HuH-7 (cell line): ENCODE measurements around the gene C1orf115.
"Not testable (repeated sequence)": the region's sequence is repeated elsewhere in the genome, so short reads cannot be mapped to it uniquely, and the experiment has no call there.

ENCODE experiments used
- DNase-seq: peaks from one replicate; pipeline ENCODE4 v3.0.0; 2011; ENCODE audit warnings: low spot score

Gene C1orf115

DNA sequence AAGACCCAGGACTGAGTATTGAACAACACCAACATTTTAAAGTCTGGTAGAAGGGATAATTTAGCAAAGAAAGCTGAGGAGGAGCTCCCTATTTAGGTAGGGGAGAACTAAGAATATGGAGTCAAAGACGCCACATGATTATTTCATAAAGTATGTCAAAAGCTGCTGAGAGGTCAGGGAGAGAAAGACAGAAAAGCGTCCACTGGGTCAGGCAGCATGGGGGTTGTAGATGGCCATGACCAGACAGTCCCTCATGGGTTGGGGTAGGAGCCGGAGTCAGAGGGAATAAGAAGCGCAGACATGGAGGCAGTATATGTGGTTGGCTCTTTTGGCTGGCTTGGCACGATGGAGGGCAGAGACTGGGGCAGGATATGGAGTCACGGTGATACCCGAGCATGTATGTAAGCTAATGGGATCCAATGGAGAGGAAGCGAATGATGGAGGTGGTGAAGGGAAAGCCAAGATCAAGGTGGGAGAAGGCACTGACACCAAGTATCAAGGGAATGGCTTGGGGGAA lies 4.8 kb downstream of the C1orf115 start:
- no peak for DNase-seq

DNA sequence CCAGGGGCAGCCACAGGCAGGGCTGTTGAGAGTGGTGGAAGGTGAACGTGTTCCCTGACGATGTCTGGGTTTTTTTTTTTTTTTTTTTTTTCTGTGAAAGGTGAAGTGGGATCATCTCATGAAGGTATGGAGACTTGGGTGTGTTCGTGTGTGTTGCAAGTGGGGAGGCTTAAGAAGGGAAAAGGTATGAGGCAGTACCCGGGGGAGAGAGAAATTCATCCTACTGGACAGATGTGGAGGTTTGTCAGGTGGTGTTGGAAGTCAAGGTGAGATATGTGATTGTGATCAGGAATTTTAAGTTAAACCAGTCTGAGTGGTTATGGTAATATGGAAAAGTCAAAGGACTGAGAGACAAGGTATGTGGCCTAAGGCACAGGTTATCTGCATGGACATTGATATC lies 5.3 kb downstream of the C1orf115 start:
- DNase-seq: no peak

DNA sequence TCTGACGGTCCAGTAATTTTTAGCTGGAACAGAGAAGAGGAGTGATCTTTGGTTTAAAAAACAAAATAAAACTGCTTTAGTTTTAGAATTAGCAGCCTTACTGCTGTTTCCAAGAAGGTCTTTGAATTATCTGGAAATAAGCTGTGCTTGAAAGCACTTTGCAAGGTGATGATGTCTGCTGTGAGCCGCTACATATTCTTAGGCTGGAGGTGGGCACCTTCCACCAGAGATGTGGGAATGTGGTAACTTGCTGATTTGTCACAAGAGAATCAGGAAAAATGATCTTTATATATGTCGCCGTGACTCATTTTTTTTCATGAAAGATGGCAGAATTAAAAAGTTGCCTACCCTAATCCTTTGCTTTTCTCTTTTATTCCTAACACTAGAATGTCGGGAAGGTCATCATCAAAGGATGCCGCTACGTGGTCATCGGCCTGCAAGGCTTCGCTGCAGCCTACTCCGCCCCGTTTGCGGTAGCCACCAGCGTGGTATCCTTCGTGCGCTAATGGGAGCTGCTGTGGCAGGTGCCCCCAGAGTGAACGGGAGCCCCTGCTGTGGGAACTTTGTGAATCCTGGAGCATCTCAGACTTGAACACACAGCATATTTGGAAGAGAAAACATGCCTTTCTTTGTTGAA lies 6.2 kb downstream of the C1orf115 start:
- DNase-seq: no peak

DNA sequence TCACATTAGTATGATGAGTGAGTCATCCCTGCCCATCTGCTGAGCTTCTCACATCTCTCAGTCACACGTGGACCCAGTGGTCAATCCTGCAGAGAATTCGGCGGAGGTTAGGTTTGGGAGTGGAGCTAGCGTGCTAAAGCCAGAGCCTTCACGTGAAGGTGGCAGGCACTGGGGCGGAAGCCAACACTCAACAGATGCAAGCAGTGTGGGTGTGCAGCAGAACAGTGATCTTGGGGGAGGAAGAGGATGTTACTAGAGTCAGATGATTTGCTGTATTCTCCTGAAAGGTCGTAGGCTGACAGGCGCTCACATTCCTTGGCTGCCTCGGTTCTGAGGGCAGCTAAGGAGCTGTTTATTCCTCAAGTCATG lies 6.7 kb downstream of the C1orf115 start:
- DNase-seq: no peak

DNA sequence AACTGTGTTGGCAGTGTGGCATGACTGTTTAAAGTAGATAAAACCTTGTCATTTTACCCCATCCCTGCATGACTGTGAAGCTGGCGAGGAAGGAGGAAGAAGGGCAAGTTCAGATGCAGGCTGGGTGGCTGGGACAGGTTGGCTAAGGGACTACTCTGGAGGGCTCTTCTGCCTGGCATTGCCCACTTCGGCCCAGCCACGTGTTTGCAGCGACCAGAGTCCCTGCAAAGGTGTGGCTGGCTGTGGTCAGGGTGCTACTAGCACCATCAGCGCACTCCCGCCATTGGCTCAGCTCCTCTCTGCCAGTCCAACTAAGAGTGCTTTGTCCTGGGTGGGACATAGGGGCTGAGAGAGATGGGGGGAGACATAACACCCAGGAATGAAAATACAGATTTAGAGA lies 7.2 kb downstream of the C1orf115 start:
- no peak for DNase-seq

DNA sequence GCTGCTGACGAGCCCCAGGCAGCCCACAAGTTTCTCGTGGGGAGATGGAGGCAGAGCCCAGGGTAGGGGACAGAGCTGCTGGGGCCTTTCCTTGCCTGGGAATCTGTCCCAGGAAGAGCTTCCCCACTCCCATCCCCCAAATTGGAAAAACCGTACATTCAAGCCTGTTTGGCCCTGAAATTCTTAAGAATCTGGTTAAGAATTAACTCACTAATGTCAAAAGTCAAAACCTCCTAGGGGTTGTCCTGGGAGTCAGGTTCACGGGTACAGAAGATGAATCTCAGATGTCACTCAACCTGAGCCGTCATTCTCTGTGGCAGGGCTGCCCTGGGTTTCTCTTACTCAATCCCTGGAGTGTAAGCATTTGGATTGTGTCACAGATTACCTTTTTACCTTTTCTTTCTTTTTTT lies 8.4 kb downstream of the C1orf115 start:
- DNase-seq: peak; percentile 77

DNA sequence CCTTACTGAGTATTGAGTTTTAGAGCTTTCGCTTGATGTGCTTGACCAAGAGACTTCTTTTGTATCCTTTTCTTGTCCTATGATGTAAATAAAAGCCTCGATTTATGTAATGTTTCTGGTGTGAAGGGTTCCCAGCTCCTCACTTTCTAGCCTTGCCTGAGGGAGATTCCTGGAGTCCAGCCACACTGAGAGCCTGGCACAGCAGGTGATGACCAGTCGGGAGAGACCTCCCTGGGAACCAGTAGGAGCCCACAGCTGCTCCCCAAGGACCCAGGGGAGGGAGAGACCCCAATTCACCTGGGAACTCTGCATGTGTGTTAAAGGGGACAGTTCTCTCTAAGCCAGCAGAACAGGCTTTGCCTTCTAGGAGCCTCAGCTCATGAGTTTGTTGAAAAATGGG lies 8.9 kb downstream of the C1orf115 start:
- DNase-seq: no peak

DNA sequence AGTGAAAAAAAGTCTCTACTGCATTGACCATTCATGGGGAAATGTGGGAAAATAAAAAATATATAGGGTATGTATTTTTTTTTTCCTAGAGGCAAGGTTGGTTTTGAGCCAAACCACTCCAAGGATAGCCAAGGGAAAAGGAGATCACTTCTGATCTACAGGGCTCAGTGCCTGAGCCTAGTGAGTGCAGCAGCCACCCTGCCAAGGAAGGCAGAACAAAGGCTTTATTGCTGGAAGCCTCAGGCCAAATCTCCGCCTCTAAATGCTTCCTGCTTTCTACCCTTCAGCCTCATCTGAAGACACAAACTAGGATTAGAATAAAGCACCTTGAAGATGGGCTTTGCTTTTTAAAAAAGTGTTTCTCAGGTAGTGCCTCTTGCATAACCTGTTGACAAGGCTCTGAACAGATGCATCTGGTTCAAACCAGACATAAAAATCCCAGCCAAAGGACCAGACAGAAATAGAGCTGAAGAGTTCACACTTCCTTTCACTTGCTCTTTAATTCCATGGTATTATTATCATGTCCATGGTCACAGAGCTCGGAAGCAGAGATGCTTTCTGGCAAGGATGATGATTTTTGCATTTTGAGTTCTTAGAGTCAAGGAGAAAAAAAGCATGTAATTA lies 10.5 kb downstream of the C1orf115 start:
- no peak for DNase-seq

DNA sequence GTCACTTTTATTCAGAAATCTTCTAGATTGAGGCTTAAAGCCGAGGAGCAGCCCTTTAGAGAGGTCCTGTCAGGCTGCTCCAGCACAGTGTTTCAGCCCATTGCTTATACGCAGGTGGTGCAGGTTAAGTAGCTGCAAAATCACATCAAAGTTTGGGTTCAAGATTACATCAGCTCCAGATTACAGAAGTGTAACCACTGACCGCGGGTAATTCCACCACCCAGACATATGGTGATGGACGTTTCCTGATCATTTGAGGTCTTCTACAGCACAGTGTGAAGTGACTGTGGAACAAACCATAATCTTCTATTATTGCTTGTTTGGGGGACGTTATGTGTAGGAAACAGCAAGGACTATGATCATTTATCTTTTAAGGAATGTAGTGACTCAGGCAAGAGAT lies 11.8 kb downstream of the C1orf115 start:
- DNase-seq: no peak

DNA sequence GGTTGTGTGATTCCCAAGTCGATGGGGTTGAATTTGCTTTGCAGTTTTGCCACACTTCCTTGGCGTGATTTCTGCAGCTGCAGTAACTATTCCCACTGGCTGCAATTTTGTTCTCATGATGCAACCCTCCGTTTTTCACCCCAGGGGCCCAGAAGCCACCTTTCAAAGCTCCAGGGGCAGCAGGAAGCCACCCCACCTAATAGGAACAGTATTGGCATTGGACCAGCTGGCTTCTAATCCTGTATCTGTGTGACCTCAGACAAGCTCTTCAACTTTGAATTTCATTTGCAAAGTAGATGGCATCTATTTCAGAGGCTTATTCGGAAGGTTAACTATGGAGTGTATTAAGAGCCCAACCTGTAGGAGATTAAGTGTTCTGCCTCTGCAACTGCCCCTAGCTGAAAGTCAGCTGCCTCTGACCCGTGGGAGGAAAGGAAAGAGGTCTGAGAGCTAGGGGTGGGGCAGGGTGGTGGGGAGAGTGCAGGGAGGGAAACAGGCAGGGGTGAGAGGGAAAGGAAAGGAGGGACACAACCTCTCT lies 12.6 kb downstream of the C1orf115 start:
- DNase-seq: no peak

DNA sequence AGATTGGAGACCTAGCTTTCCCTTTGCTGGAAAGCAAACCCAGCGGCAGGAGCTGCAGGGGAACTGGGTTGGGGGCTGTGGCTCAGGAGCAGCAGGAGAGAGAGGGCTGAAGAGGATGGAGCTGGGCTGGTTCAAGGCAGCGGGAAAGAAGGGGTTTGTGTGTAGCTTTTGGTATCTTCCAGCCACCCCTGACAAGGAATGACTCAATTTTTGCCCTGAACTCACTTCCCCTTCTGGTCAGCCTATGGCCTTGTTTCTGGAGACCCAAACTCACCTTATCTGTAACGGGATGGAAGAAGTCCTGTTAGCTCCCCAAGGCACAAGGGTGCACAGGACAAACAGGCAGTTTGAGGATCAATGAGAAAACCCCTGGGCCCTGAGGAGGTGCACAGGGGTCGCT lies 13.1 kb downstream of the C1orf115 start:
- no peak for DNase-seq

DNA sequence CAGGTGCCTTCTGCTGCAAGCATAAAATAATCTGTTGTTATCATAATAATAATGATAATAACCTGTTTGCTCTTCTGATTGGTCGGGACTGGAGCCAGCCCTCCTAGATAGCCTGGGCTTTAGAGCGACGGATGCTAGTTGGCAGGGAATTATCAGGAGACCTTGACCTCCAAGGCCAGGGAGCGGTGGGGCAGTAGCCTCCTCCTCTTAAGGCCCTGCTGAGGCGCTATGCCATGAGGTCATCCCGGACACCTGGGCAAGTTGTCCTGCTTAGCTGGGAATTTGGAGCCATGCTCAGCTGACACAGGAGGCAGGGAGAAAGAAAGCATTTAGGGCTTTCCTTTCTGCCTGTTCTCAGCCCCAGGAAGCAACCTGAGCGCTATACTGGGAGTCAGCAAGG lies 15.6 kb downstream of the C1orf115 start:
- DNase-seq: no peak

DNA sequence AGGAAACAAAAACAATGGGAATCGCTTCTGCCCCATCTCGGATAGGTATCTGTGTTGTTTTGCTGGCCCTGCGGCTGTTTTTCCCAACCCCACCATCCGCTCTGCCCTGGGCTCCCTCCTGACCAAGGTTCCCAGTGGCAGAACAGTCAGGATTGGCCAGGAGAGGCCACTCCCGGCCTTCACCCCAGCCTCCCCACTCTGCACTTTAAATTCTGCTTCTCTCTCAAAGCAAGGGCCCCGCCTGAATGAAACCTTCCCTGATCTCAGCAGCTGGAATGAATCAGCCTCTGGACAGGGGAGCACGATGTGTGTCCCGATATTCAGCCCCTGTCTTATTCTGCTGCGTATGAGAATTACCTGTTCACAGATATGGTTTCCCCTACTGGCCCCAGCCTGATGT lies 16.3 kb downstream of the C1orf115 start:
- no peak for DNase-seq

DNA sequence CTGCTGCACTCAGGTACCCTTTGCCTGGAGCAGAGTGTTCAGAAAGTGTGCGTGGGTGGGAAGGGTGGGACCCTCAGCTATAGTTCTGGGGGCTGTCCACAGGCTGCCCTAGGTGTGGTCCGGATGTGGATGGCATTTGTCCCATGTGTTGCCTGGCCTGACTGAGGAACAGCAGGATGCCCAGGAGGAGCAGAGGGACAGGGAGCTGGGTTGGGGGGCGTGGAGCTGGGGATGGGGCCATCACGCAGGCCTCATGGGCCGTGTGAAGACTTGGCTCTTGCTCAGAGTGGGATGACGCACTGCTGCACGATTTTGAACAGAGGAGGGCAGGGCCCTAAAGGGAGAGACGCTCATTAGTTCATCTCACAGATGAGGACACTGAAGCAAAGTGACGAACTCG lies 17.0 kb downstream of the C1orf115 start:
- DNase-seq: no peak

DNA sequence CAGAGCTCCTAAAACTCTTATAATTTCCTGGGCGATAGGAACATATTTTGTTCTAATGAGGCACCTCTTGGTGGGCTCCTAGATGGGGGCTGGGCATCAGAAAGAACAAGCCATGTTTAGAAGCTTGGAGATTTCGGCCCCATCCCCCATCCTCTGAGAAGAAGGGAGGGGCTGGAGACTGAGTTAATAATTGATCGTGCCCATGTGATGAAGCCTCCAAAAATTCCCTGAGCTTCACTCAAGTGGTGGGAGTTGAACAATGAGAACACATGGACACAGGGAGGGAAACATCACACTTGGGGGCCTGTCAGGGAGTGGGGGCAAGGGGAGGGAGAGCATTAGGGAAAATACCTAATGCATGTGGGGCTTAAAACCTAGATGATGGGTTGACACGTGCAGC lies 18.1 kb downstream of the C1orf115 start:
- DNase-seq: no peak

DNA sequence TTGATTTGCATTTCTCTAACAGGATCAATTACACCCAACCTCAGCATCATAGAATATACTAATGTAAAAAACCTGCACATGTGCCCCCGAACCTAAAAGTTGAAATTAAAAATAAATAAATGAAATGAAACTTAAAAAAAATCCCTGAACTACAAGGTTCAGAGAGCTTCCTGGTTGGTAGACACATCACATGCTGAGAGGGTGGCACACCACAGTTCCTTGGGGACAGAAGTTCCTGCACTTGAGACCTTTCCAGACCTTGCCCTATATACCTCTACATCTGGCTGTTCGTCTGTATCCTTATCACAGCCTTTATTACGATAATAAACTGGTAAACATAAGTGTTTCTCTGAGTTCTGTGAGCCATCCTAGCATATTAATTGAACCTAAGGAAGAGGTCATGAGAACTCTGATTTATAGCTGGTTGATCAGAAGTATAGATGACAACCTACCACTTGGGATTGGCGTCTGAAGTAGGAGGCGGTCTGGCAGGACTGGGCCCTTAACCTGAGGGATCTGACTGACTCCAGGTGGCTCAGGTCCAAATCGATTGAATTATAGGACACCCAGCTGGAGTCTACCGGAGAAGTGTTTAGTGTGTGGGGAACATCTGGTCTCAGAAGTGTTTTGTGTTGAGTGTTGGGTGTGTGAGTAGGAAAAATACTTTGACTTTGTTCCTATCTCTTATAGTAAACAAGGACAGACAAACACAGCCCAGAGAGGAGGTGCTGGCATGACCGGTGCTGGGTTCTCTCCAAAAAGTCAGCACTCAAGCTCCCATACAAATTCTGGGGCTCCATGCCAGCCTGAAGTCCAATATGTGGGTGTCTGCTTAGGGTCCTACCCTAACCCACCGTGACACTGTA lies 19.0 kb downstream of the C1orf115 start:
- DNase-seq: no peak

DNA sequence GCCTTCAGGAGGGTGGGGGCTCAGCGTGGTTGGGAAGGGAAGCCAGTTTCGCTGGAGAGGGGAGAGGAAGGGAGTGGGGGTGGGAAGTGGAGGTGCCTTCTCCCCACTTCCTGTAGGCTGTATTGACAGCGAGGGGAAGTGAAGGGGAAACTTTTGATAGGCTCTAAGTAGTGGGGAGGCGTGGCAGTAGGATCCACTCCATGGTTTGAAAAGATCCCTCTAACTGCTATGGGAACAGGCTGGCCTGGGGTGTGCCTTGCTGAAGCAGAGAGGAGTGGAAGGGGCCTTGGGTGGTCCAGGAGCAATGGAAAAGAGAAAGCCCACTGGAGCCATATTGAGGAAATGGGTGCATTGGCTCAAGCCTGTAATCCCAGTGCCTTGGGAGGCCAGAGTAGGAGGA lies 20.2 kb downstream of the C1orf115 start:
- no peak for DNase-seq

DNA sequence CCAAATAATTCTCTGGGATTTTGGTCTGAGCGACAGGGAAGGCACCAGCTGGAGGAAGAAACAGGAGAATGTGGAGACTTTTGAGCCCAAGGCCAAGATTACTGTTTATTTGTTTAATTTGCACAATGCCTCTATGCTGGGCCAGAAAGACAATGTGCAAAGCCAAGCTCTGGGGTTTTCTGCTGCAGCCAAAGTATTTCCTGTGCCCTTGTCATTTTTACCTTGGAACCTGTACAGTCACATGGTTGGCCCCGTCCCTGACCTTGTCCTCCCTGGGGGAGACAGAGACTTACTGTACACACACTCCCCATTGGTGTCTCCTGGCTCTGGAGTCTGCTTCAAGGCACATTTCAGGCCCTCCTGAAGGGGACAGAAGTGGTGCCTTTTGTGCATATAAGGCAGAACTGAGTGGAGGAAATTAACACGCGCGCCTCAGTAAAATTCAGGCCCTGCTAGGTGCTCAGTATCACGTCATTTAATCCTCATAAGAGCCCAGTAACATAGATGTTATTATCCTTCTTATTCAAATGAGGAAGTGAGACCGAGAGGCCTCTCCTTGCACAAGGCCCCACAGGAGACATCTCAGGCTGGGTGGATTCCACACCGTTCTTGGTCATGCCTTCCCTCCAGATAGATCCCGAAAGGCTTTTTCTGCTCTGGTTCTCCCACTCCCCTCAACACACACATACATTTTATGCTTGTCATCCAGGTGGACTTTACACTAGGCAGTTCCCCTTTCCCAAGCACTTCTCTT lies 21.1 kb downstream of the C1orf115 start:
- no peak for DNase-seq

DNA sequence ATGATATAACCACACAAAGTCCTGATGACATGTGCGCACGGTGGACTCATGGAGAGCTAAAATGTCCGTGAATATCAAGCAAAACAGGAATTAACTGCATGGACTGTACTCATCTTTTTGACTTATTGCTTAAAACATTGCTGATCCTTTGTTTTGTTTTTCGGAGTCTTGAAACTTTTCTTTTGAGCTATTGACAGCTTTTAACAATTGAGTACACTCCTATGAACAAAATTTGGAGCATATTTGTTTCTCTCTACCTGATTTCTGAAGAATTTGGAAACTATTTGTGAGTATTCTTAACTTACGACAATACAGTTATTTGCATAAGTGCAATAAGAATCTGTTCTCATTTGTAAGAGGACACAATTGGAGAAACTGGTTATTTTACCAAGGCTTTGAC lies 25.8 kb downstream of the C1orf115 start:
- not testable (repeated sequence) for DNase-seq

DNA sequence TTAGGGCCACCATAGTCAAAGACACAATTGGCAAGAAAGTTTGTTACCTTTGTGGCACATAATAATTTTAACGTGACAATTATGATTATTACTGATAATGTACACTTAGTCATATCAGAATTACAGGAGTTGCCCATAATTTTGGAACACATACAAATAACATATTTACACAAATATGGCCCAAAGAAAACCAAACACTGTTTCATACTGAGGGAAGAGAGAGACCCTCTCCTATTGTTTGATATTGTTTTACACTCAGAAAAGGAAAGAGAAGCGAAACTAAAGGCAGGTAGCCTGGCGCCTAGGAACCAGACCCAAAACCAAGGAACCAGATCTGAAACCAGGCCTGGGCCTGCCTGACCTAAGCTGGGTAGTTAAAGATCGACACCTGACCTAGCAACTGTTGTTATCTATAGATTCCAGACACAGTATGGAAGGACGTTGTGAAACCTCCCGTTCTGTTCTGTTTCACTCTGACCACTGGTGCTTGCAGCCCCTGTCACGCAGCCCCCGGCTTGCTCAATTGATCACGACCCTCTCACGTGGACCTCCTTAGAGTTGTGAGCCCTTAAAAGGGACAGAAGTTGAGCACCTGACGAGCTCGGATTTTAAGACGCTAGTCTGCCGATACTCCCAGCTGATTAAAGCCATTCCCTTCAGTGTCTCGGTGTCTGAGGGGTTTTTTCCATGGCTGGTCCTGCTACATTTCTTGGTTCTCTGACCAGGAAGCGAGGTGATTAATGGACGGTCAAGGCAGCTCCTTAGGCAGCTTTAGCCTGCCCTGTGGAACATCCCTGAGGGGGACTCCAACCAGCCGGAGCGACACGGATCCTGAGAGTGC lies 27.9 kb downstream of the C1orf115 start:
- no peak for DNase-seq

DNA sequence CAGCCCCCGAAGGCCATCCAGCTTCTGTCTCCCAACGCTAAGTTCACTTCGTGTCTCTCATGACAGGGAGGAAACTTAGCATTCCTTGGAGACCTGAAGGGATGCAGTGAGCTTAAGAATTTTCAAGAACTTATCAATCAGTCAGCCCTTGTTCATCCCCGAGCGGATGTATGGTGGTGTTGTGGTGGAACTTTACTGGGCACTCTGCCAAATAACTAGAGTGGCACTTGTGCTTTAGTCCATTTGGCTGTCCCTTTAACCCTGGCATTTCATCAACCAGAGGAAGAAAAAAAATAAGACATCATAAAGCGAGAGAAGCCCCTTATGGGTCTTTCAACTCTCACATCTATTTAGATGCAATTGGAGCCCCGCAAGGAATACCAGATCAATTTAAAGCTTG lies 31.1 kb downstream of the C1orf115 start:
- DNase-seq: not testable (repeated sequence)
